Measurements from ENCODE around the gene HSPA4. TPM values are rescaled to one million over a fixed set of nuclear protein-coding genes. Genes with fewer than 3 reads are reported as not detected.
A peak's percentile ranks its signal among the peaks of the same experiment; 100 is the strongest.

HSPA4 gene
- polyA plus RNA-seq, 4 donors, result 30.9 to 67.1 (median 41.1) TPM

GRCh38 chr5:133118741-133119140 lies 66.9 kb downstream of the HSPA4 start:
- 84 to 88% (median 86%) methylated on average over 4 of the region's 4 CpGs for WGBS, 3 donors
- H3K36me3 ChIP-seq (ENCODE audit: control insufficient read depth in 3 of 3, insufficient read depth in 2 of 3, low read depth in 1 of 3, low read length in 3 of 3), result no peaks in the 10 kb centered on the region
- no peak overlapping the region for H3K27ac ChIP-seq (ENCODE audit: low read depth in 1 of 3, low read length in 2 of 3)
- FAIRE-seq, result no peak
- no peaks in the 10 kb centered on the region for H3K9me3 ChIP-seq (ENCODE audit: control insufficient read depth in 2 of 2, insufficient read depth in 1 of 2, low read depth in 1 of 2, low read length in 1 of 2)
- no peak for DNase-seq
- no peaks in the 10 kb centered on the region for H3K27me3 ChIP-seq (ENCODE audit: control insufficient read depth in 3 of 3, insufficient read depth in 3 of 3, low read length in 3 of 3)
- H3K4me3 ChIP-seq (ENCODE audit: low read depth in 1 of 3, low read length in 3 of 3), result no peak overlapping the region
- no peaks in the 10 kb centered on the region for H3K4me1 ChIP-seq (ENCODE audit: control insufficient read depth in 3 of 3, insufficient read depth in 2 of 3, low read depth in 1 of 3, low read length in 2 of 3)

GRCh38 chr5:133119233-133119711 lies 67.5 kb downstream of the HSPA4 start:
- 34 to 66% (median 50%) methylated on average over 4 of the region's 4 CpGs for WGBS, 3 donors
- no peaks in the 10 kb centered on the region for H3K27me3 ChIP-seq (ENCODE audit: control insufficient read depth in 3 of 3, insufficient read depth in 3 of 3, low read length in 3 of 3)
- H3K9me3 ChIP-seq (ENCODE audit: control insufficient read depth in 2 of 2, insufficient read depth in 1 of 2, low read depth in 1 of 2, low read length in 1 of 2), result no peaks in the 10 kb centered on the region
- H3K36me3 ChIP-seq (ENCODE audit: control insufficient read depth in 3 of 3, insufficient read depth in 2 of 3, low read depth in 1 of 3, low read length in 3 of 3), result no peaks in the 10 kb centered on the region
- no peak overlapping the region for H3K4me3 ChIP-seq (ENCODE audit: low read depth in 1 of 3, low read length in 3 of 3)
- FAIRE-seq (no peak), DNase-seq (no peak)
- H3K27ac ChIP-seq (ENCODE audit: low read depth in 1 of 3, low read length in 2 of 3), result no peak overlapping the region
- no peaks in the 10 kb centered on the region for H3K4me1 ChIP-seq (ENCODE audit: control insufficient read depth in 3 of 3, insufficient read depth in 2 of 3, low read depth in 1 of 3, low read length in 2 of 3)

- Histone ChIP-seq H3K36me3 (ENCODE audit: control insufficient read depth in 3 of 3, insufficient read depth in 2 of 3, low read depth in 1 of 3, low read length in 3 of 3) (no peaks in the 10 kb centered on the region), H3K4me3 (ENCODE audit: low read depth in 1 of 3, low read length in 3 of 3) (no peak overlapping the region), H3K27me3 (ENCODE audit: control insufficient read depth in 3 of 3, insufficient read depth in 3 of 3, low read length in 3 of 3) (no peaks in the 10 kb centered on the region), H3K27ac (ENCODE audit: low read depth in 1 of 3, low read length in 2 of 3) (no peak overlapping the region), H3K9me3 (ENCODE audit: control insufficient read depth in 2 of 2, insufficient read depth in 1 of 2, low read depth in 1 of 2, low read length in 1 of 2) (no peaks in the 10 kb centered on the region), H3K4me1 (ENCODE audit: control insufficient read depth in 3 of 3, insufficient read depth in 2 of 3, low read depth in 1 of 3, low read length in 2 of 3) (no peaks in the 10 kb centered on the region)
- DNase-seq (no peak), FAIRE-seq (no peak)
- WGBS, 3 donors, result 76 to 79% (median 78%) methylated on average over 7 of the region's 7 CpGs
Observed at GRCh38 chr5:133120156-133120750, 68.4 kb downstream of the HSPA4 start.

GRCh38 chr5:133121080-133121479 lies 69.3 kb downstream of the HSPA4 start:
- no peaks in the 10 kb centered on the region for H3K9me3 ChIP-seq (ENCODE audit: control insufficient read depth in 2 of 2, insufficient read depth in 1 of 2, low read depth in 1 of 2, low read length in 1 of 2)
- H3K36me3 ChIP-seq (ENCODE audit: control insufficient read depth in 3 of 3, insufficient read depth in 2 of 3, low read depth in 1 of 3, low read length in 3 of 3), result no peaks in the 10 kb centered on the region
- H3K4me3 ChIP-seq (ENCODE audit: low read depth in 1 of 3, low read length in 3 of 3), result no peak overlapping the region
- no peak overlapping the region for H3K27ac ChIP-seq (ENCODE audit: low read depth in 1 of 3, low read length in 2 of 3)
- H3K27me3 ChIP-seq (ENCODE audit: control insufficient read depth in 3 of 3, insufficient read depth in 3 of 3, low read length in 3 of 3), result no peaks in the 10 kb centered on the region
- no peaks in the 10 kb centered on the region for H3K4me1 ChIP-seq (ENCODE audit: control insufficient read depth in 3 of 3, insufficient read depth in 2 of 3, low read depth in 1 of 3, low read length in 2 of 3)
- WGBS, 3 donors, result 19 to 38% (median 31%) methylated on average over 2 of the region's 2 CpGs
- FAIRE-seq (no peak), DNase-seq (peak in 1 of 2 donors; percentile 24)

- Histone ChIP-seq H3K27me3 (ENCODE audit: control insufficient read depth in 3 of 3, insufficient read depth in 3 of 3, low read length in 3 of 3) (no peaks in the 10 kb centered on the region), H3K9me3 (ENCODE audit: control insufficient read depth in 2 of 2, insufficient read depth in 1 of 2, low read depth in 1 of 2, low read length in 1 of 2) (no peaks in the 10 kb centered on the region), H3K4me1 (ENCODE audit: control insufficient read depth in 3 of 3, insufficient read depth in 2 of 3, low read depth in 1 of 3, low read length in 2 of 3) (no peaks in the 10 kb centered on the region), H3K4me3 (ENCODE audit: low read depth in 1 of 3, low read length in 3 of 3) (no peak overlapping the region), H3K36me3 (ENCODE audit: control insufficient read depth in 3 of 3, insufficient read depth in 2 of 3, low read depth in 1 of 3, low read length in 3 of 3) (no peaks in the 10 kb centered on the region), H3K27ac (ENCODE audit: low read depth in 1 of 3, low read length in 2 of 3) (no peak overlapping the region)
- WGBS, 3 donors, result 79 to 82% (median 80%) methylated on average over 9 of the region's 9 CpGs
- DNase-seq (no peak), FAIRE-seq (no peak)
Observed at GRCh38 chr5:133121611-133122150, 69.9 kb downstream of the HSPA4 start.

- no peak for FAIRE-seq
- WGBS, 3 donors, result 80 to 84% (median 81%) methylated on average over 4 of the region's 4 CpGs
- Histone ChIP-seq H3K4me3 (ENCODE audit: low read depth in 1 of 3, low read length in 3 of 3) (no peak overlapping the region), H3K4me1 (ENCODE audit: control insufficient read depth in 3 of 3, insufficient read depth in 2 of 3, low read depth in 1 of 3, low read length in 2 of 3) (no peaks in the 10 kb centered on the region), H3K27ac (ENCODE audit: low read depth in 1 of 3, low read length in 2 of 3) (no peak overlapping the region), H3K36me3 (ENCODE audit: control insufficient read depth in 3 of 3, insufficient read depth in 2 of 3, low read depth in 1 of 3, low read length in 3 of 3) (no peaks in the 10 kb centered on the region), H3K9me3 (ENCODE audit: control insufficient read depth in 2 of 2, insufficient read depth in 1 of 2, low read depth in 1 of 2, low read length in 1 of 2) (no peaks in the 10 kb centered on the region), H3K27me3 (ENCODE audit: control insufficient read depth in 3 of 3, insufficient read depth in 3 of 3, low read length in 3 of 3) (no peaks in the 10 kb centered on the region)
- no peak for DNase-seq
Observed at GRCh38 chr5:133122711-133123110, 70.9 kb downstream of the HSPA4 start.

- Histone ChIP-seq H3K27ac (ENCODE audit: low read depth in 1 of 3, low read length in 2 of 3) (no peak overlapping the region), H3K27me3 (ENCODE audit: control insufficient read depth in 3 of 3, insufficient read depth in 3 of 3, low read length in 3 of 3) (no peaks in the 10 kb centered on the region), H3K9me3 (ENCODE audit: control insufficient read depth in 2 of 2, insufficient read depth in 1 of 2, low read depth in 1 of 2, low read length in 1 of 2) (no peaks in the 10 kb centered on the region), H3K36me3 (ENCODE audit: control insufficient read depth in 3 of 3, insufficient read depth in 2 of 3, low read depth in 1 of 3, low read length in 3 of 3) (no peaks in the 10 kb centered on the region), H3K4me3 (ENCODE audit: low read depth in 1 of 3, low read length in 3 of 3) (no peak overlapping the region), H3K4me1 (ENCODE audit: control insufficient read depth in 3 of 3, insufficient read depth in 2 of 3, low read depth in 1 of 3, low read length in 2 of 3) (no peaks in the 10 kb centered on the region)
- DNase-seq (no peak), FAIRE-seq (no peak)
- 88 to 91% (median 90%) methylated on average over 2 of the region's 2 CpGs for WGBS, 3 donors
Observed at GRCh38 chr5:133123297-133123696, 71.5 kb downstream of the HSPA4 start.

GRCh38 chr5:133124891-133125290 lies 73.1 kb downstream of the HSPA4 start:
- Histone ChIP-seq H3K36me3 (ENCODE audit: control insufficient read depth in 3 of 3, insufficient read depth in 2 of 3, low read depth in 1 of 3, low read length in 3 of 3) (no peaks in the 10 kb centered on the region), H3K27ac (ENCODE audit: low read depth in 1 of 3, low read length in 2 of 3) (no peak overlapping the region), H3K4me1 (ENCODE audit: control insufficient read depth in 3 of 3, insufficient read depth in 2 of 3, low read depth in 1 of 3, low read length in 2 of 3) (no peaks in the 10 kb centered on the region), H3K4me3 (ENCODE audit: low read depth in 1 of 3, low read length in 3 of 3) (no peak overlapping the region), H3K9me3 (ENCODE audit: control insufficient read depth in 2 of 2, insufficient read depth in 1 of 2, low read depth in 1 of 2, low read length in 1 of 2) (no peaks in the 10 kb centered on the region), H3K27me3 (ENCODE audit: control insufficient read depth in 3 of 3, insufficient read depth in 3 of 3, low read length in 3 of 3) (no peaks in the 10 kb centered on the region)
- WGBS, 3 donors, result 58 to 70% (median 66%) methylated on average over 4 of the region's 4 CpGs
- FAIRE-seq, result no peak
- DNase-seq, result no peak

- FAIRE-seq (no peak), DNase-seq (no peak)
- Histone ChIP-seq H3K9me3 (ENCODE audit: control insufficient read depth in 2 of 2, insufficient read depth in 1 of 2, low read depth in 1 of 2, low read length in 1 of 2) (no peaks in the 10 kb centered on the region), H3K4me1 (ENCODE audit: control insufficient read depth in 3 of 3, insufficient read depth in 2 of 3, low read depth in 1 of 3, low read length in 2 of 3) (no peaks in the 10 kb centered on the region), H3K4me3 (ENCODE audit: low read depth in 1 of 3, low read length in 3 of 3) (no peak overlapping the region), H3K27ac (ENCODE audit: low read depth in 1 of 3, low read length in 2 of 3) (no peak overlapping the region), H3K27me3 (ENCODE audit: control insufficient read depth in 3 of 3, insufficient read depth in 3 of 3, low read length in 3 of 3) (no peaks in the 10 kb centered on the region), H3K36me3 (ENCODE audit: control insufficient read depth in 3 of 3, insufficient read depth in 2 of 3, low read depth in 1 of 3, low read length in 3 of 3) (no peaks in the 10 kb centered on the region)
- WGBS, 3 donors, result 80 to 97% (median 95%) methylated on average over 1 of the region's 1 CpG
Observed at GRCh38 chr5:133128066-133128465, 76.3 kb downstream of the HSPA4 start.

All from small intestine (tissue), 7 donors.